Pancreas (tissue), 10 donors: Measurements from ENCODE around the gene EDIL3. TPM values are rescaled to one million over a fixed set of nuclear protein-coding genes. Genes with fewer than 3 reads are reported as not detected.

Experiments
- ATAC-seq, 4 donors: fragments of 200-7000 bp; cut with Tn5 transposase; one replicate each; pipeline versions ENCODE4 v1.8.0 to v1.9.1; 2020; ENCODE audit warnings: mild to moderate bottlenecking in 4 of 4, moderate library complexity in 4 of 4
- DNase-seq, 6 donors: peaks; one replicate each; pipeline ENCODE4 v3.0.0-alpha.2; 2020
- FAIRE-seq: peaks from 2 replicates; lab custom pipeline; 2012; peaks lifted over from hg19 to GRCh38; lab: Jason Lieb, UNC
- H3K27ac ChIP-seq, 4 donors: fragments of 200-600 bp; sonication (generic); 1 replicate in 3 of 4; 2 replicates in 1 of 4; pipeline versions ENCODE4 v1.5.0 to v1.8.0; 2020
- H3K27me3 ChIP-seq, 4 donors: fragments of 200-600 bp; one replicate each; pipeline ENCODE4 v1.8.0; 2021
- H3K36me3 ChIP-seq, 3 donors: fragments of 200-600 bp; sonication (generic) in 1 of 3; one replicate each; pipeline versions ENCODE4 v1.5.0 to v1.8.0; 2020 to 2021
- H3K4me1 ChIP-seq, 3 donors: fragments of 200-600 bp; one replicate each; pipeline ENCODE4 v1.8.0; 2021
- H3K4me3 ChIP-seq, 4 donors: fragments of 200-600 bp; sonication (generic) in 2 of 4; one replicate each; pipeline versions ENCODE4 v1.5.0 to v1.8.0; 2020 to 2021
- H3K9me3 ChIP-seq, 4 donors: fragments of 200-600 bp; one replicate each; pipeline ENCODE4 v1.8.0; 2021
- WGBS, 2 donors: extraction: QIAGEN DNeasy Blood & Tissue Kit; methylation state at CpG; one replicate each; pipeline ENCODE4 v1.1.7; 2013; 5-methylcytosine and 5-hydroxymethylcytosine counted together
- intact Hi-C, 3 donors: fragments of 100-400 bp; cut with DNase I; formaldehyde crosslinking; loops; one replicate each; pipeline versions ENCODE4 v1.11.1 to v1.14.2; 2022
- polyA plus RNA-seq, 2 donors: library from polyadenylated mRNA; stranded (reverse); fragments of 200-250 nt; gene quantifications; one replicate each; pipeline ENCODE4 v1.2.3, GENCODE V29; 2013
- total RNA-seq, 6 donors: library from RNA; stranded (reverse); fragmentation: NEBNext Ultra II Directional in 4 of 6; extraction: Animal tissue kit (Norgen Biotek cat#: 25700) in 4 of 6; gene quantifications; one replicate each; pipeline versions ENCODE4 v1.2.1 to v1.2.4, GENCODE V29; 2021 to 2023
- TF ChIP-seq, protein P1 (sequence below), 4 donors: fragments of 200-600 bp; sonication (generic) in 3 of 4; IDR thresholded peaks; one replicate each; pipeline versions ENCODE4 v1.5.0 to v1.8.0; 2021; ENCODE audit warnings: antibody characterized with exemption in 4 of 4
- donor health status: healthy with polysubstance abuse.
- donor health status: DM: no; HTN: no; CAD: no; lungs with moderate emphysema.
- donor health status: DM: no; HTN: no; CAD: no.
- donor health status: control.
- donor health status: control.
- donor health status: Bipolar disorder and iron deficiency.
- donor health status: DM: yes; HTN: yes; CAD: no.
- donor health status: DM: no; HTN: no; CAD: no.
- donor health status: DM: no; HTN: no; CAD: no.
- donor health status: DM: yes; HTN: yes; CAD: no.

EDIL3 gene
- total and polyA plus RNA-seq, 8 donors = 0.63 to 9.7 (median 1.7) TPM

DNA sequence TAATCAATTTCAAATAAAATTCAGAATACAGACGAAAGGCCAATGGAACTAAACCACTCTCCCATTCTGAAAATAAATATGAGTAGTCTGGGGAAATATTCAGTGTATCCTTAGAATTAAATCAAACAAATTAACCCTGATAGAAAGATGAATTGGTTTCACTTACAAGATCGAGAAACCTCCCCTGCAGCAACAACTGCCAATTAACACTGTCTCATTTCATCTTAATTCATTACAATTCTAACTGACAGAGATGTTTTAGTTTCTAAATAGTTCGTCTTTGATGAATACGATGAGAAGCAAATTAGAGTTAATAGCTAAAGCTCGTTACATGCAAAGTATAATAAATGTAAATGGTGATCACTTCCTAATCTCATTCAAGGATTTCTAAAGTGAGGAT is 247.1 kb downstream of the EDIL3 start:
- intact Hi-C loops = no loop called here
- DNase-seq (no peak), FAIRE-seq (no peak), ATAC-seq (no peak)
- TF ChIP-seq, protein P1, sequence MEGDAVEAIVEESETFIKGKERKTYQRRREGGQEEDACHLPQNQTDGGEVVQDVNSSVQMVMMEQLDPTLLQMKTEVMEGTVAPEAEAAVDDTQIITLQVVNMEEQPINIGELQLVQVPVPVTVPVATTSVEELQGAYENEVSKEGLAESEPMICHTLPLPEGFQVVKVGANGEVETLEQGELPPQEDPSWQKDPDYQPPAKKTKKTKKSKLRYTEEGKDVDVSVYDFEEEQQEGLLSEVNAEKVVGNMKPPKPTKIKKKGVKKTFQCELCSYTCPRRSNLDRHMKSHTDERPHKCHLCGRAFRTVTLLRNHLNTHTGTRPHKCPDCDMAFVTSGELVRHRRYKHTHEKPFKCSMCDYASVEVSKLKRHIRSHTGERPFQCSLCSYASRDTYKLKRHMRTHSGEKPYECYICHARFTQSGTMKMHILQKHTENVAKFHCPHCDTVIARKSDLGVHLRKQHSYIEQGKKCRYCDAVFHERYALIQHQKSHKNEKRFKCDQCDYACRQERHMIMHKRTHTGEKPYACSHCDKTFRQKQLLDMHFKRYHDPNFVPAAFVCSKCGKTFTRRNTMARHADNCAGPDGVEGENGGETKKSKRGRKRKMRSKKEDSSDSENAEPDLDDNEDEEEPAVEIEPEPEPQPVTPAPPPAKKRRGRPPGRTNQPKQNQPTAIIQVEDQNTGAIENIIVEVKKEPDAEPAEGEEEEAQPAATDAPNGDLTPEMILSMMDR (IDR thresholded peaks at IDR 0.05) = no peak
- Histone ChIP-seq H3K4me3 (no peak overlapping the region), H3K27me3 (no peaks in the 10 kb centered on the region), H3K9me3 (no peaks in the 10 kb centered on the region), H3K4me1 (no peaks in the 10 kb centered on the region), H3K27ac (no peak overlapping the region), H3K36me3 (no peaks in the 10 kb centered on the region)
- WGBS, 2 donors = 51 to 69% methylated on average over 5 of the region's 5 CpGs

DNA sequence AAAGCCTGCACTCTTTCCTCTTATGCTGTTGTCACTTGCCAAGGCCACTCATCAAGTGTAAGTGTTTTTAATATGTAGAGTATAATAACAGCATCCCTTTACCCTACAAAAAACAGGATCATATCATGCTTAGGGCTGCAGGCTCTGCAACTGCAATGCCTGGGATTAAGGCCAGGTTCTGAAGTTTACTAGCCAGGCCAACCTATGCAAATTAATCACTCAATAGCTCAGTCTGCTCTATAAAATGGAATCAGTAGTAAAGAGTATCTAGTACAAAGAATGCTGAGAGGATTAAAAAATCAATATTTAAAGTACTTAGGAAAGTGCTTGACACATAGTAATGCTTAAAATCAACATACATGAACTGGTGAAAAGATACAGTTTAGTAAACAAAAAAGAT is 253.3 kb downstream of the EDIL3 start:
- H3K27ac ChIP-seq = no peak overlapping the region
- H3K4me1 ChIP-seq = no peaks in the 10 kb centered on the region
- no peak for ATAC-seq
- DNase-seq = no peak
- intact Hi-C loops = no loop called here
- H3K36me3 ChIP-seq = no peaks in the 10 kb centered on the region
- FAIRE-seq = no peak
- no peak overlapping the region for H3K4me3 ChIP-seq
- H3K27me3 ChIP-seq = no peaks in the 10 kb centered on the region
- no peaks in the 10 kb centered on the region for H3K9me3 ChIP-seq
- TF ChIP-seq, protein P1 (IDR thresholded peaks at IDR 0.05) = no peak

DNA sequence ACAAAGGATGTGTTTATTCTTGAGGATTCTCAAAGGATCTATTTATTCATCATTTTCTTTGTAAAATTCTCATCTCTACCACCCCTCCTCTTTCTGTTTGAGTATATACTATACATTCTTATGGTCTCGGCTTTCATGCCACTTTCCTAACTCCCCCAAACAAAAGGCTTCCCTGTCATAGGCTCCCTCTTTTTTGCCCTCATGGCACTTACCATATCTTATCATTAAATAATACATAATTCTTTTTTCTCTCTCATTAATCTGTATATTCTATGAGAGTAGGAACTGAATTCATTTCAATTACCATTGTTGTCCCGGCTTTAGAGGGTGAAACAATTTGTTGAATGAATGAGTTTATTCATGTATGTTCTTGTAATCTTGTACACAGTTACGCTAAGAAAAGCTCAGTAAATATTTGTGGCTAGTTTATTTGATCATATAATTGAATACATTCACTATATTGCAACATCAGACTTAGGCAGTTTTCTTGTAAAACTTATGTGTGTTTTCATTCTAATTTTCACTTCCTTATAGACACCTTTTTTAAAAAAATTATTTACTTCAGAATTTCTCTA is 254.6 kb downstream of the EDIL3 start:
- intact Hi-C loops = no loop called here
- Histone ChIP-seq H3K4me3 (no peak overlapping the region), H3K9me3 (no peaks in the 10 kb centered on the region), H3K4me1 (no peaks in the 10 kb centered on the region), H3K36me3 (no peaks in the 10 kb centered on the region), H3K27ac (no peak overlapping the region), H3K27me3 (no peaks in the 10 kb centered on the region)
- TF ChIP-seq, protein P1 (IDR thresholded peaks at IDR 0.05) = no peak
- 50 to 65% methylated on average over 3 of the region's 3 CpGs for WGBS, 2 donors
- FAIRE-seq (no peak), DNase-seq (no peak), ATAC-seq (no peak)

DNA sequence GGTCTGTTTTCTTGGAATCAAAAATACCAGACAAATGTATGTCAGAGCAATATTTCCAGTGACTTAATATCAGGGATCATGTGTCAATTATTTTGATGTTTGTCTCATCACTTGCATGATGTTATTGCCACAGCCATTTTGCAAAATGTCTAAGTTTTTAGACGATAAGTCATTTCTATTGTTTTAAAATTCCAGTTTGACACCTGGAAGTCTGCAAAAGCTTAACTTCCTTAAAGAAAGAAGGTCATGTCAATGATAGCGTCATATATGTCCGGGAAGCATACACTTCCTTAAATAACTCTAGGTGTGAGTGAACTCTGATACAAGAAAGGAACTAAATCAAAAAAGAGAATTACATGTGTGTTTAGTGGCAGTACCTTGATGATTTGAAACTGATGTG is 259.5 kb downstream of the EDIL3 start:
- TF ChIP-seq, protein P1 (IDR thresholded peaks at IDR 0.05) = no peak
- H3K4me1 ChIP-seq = no peaks in the 10 kb centered on the region
- WGBS, 2 donors = 69 to 77% methylated on average over 3 of the region's 3 CpGs
- intact Hi-C loops = no loop called here
- no peak overlapping the region for H3K4me3 ChIP-seq
- H3K36me3 ChIP-seq = no peaks in the 10 kb centered on the region
- no peak overlapping the region for H3K27ac ChIP-seq
- ATAC-seq = no peak
- no peak for DNase-seq
- FAIRE-seq = no peak
- no peaks in the 10 kb centered on the region for H3K9me3 ChIP-seq
- H3K27me3 ChIP-seq = no peaks in the 10 kb centered on the region

DNA sequence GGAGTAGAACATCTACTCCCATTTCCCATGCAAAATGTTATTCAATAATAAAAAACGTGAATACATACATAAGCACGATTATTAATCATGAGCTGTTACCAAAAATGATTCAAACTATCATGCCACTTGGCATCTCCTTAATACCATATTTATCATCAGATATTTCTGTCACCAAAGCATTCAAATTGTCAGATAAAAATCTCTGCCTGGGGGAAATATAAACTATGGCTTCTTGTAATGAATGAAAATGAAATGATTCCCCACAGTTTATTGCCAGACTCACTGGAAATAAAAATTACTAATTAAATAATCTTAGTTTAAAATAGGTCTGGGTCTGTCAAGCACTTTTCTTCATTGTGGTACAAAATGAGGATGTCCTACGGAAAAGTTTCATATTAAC is 265.4 kb downstream of the EDIL3 start:
- no peaks in the 10 kb centered on the region for H3K36me3 ChIP-seq
- no peak overlapping the region for H3K4me3 ChIP-seq
- H3K27me3 ChIP-seq = no peaks in the 10 kb centered on the region
- H3K4me1 ChIP-seq = no peaks in the 10 kb centered on the region
- ATAC-seq (no peak), DNase-seq (no peak), FAIRE-seq (no peak)
- WGBS, 2 donors = 49 to 62% methylated on average over 3 of the region's 3 CpGs
- no peaks in the 10 kb centered on the region for H3K9me3 ChIP-seq
- TF ChIP-seq, protein P1 (IDR thresholded peaks at IDR 0.05) = no peak
- H3K27ac ChIP-seq = no peak overlapping the region
- intact Hi-C loops = no loop called here
